Erythroblast (primary cell): ENCODE measurements around the gene CDX2.

ENCODE experiments used
- GATA1 ChIP-seq: IDR thresholded peaks from 2 replicates; pipeline ENCODE4 v1.6.1; 2011; ENCODE audit warnings: low read depth, mild to moderate bottlenecking, control low read depth, low read length, moderate library complexity
- POLR2A ChIP-seq: IDR thresholded peaks from 2 replicates; pipeline ENCODE4 v1.6.1; 2011; ENCODE audit warnings: mild to moderate bottlenecking, low read length

- TF ChIP-seq GATA1 (no peak), POLR2A (no peak)
Measured at GRCh38 chr13:27965343-27965739, 3.8 kb downstream of the CDX2 start.
